Trophoblast cell (in vitro differentiated cells and primary cell): ENCODE measurements around the gene MYH15.

Experiments
- DNase-seq, 2 donors: peaks; one replicate each; pipeline ENCODE4 v3.0.0-alpha.2; 2016
- H2AFZ ChIP-seq: 2 replicates; pipeline ENCODE4 v1.6.1; 2013; ENCODE audit warnings: low read length, moderate library complexity, mild to moderate bottlenecking; ENCODE audit not compliant: insufficient read depth, poor library complexity
- H2AK5ac ChIP-seq: 2 replicates; pipeline ENCODE4 v1.6.1; 2013; ENCODE audit warnings: mild to moderate bottlenecking, low read length
- H2BK120ac ChIP-seq: 2 replicates; pipeline ENCODE4 v1.6.1; 2013; ENCODE audit warnings: low read length, mild to moderate bottlenecking, moderate library complexity; ENCODE audit not compliant: insufficient read depth, poor library complexity
- H2BK12ac ChIP-seq: 2 replicates; pipeline ENCODE4 v1.6.1; 2013; ENCODE audit warnings: mild to moderate bottlenecking, low read length, moderate library complexity
- H2BK5ac ChIP-seq: 2 replicates; pipeline ENCODE4 v1.6.1; 2013; ENCODE audit warnings: low read length, low read depth, moderate library complexity, mild to moderate bottlenecking; ENCODE audit not compliant: poor library complexity
- H3K14ac ChIP-seq: 2 replicates; pipeline ENCODE4 v1.6.1; 2013; ENCODE audit warnings: mild to moderate bottlenecking, low read length
- H3K18ac ChIP-seq: 2 replicates; pipeline ENCODE4 v1.6.1; 2013; ENCODE audit warnings: mild to moderate bottlenecking, low read length
- H3K23ac ChIP-seq: 2 replicates; pipeline ENCODE4 v1.6.1; 2013; ENCODE audit warnings: low read length
- H3K27ac ChIP-seq: 2 replicates; pipeline ENCODE4 v1.5.1; 2013; ENCODE audit warnings: low read depth, mild to moderate bottlenecking, inconsistent platforms, low read length, moderate library complexity
- H3K27me3 ChIP-seq: 2 replicates; pipeline ENCODE4 v1.6.1; 2013; ENCODE audit warnings: inconsistent platforms, mild to moderate bottlenecking, low read length, moderate library complexity; ENCODE audit not compliant: insufficient read depth
- H3K36me3 ChIP-seq, 2 experiments: 1 replicate in 1 of 2; 2 replicates in 1 of 2; pipeline ENCODE4 v1.6.1; 2013; ENCODE audit warnings: low read length in 2 of 2, mild to moderate bottlenecking in 2 of 2, moderate library complexity in 1 of 2; ENCODE audit not compliant: insufficient read depth in 2 of 2, control insufficient read depth in 1 of 2
- H3K4ac ChIP-seq: 2 replicates; pipeline ENCODE4 v1.6.1; 2013; ENCODE audit warnings: low read depth, mild to moderate bottlenecking, low read length, moderate library complexity
- H3K4me1 ChIP-seq, 2 experiments: 1 replicate in 1 of 2; 2 replicates in 1 of 2; pipeline ENCODE4 v1.6.1; 2013; ENCODE audit warnings: low read length in 2 of 2, mild to moderate bottlenecking in 2 of 2, moderate library complexity in 1 of 2; ENCODE audit not compliant: insufficient read depth in 2 of 2, control insufficient read depth in 1 of 2
- H3K4me2 ChIP-seq: 2 replicates; pipeline ENCODE4 v1.6.1; 2013; ENCODE audit warnings: inconsistent platforms, mild to moderate bottlenecking, low read length, moderate library complexity
- H3K4me3 ChIP-seq: 2 replicates; pipeline ENCODE4 v1.5.1; 2013; ENCODE audit warnings: mild to moderate bottlenecking, low read depth, low read length, inconsistent platforms
- H3K79me1 ChIP-seq: one replicate; pipeline ENCODE4 v1.6.1; 2013; ENCODE audit warnings: low read length
- H3K79me2 ChIP-seq: 2 replicates; pipeline ENCODE4 v1.6.1; 2013; ENCODE audit warnings: low read length, mild to moderate bottlenecking; ENCODE audit not compliant: control insufficient read depth, insufficient read depth, poor library complexity
- H3K9ac ChIP-seq: 2 replicates; pipeline ENCODE4 v1.6.1; 2013; ENCODE audit warnings: mild to moderate bottlenecking, low read length
- H3K9me3 ChIP-seq: 2 replicates; pipeline ENCODE4 v1.6.1; 2013; ENCODE audit warnings: low read depth, mild to moderate bottlenecking, control low read depth, inconsistent platforms, low read length; ENCODE audit not compliant: insufficient read depth
- H4K12ac ChIP-seq: 2 replicates; pipeline ENCODE4 v1.6.1; 2013; ENCODE audit warnings: low read depth, mild to moderate bottlenecking, low read length, moderate library complexity
- H4K8ac ChIP-seq: 2 replicates; pipeline ENCODE4 v1.6.1; 2013; ENCODE audit warnings: low read depth, mild to moderate bottlenecking, low read length, moderate library complexity
- H4K91ac ChIP-seq: one replicate; pipeline ENCODE4 v1.6.1; 2013; ENCODE audit warnings: low read depth, mild to moderate bottlenecking, low read length, moderate library complexity
- WGBS: extraction: QIAGEN DNeasy Blood & Tissue Kit; methylation state at CpG from one replicate; pipeline ENCODE4 v1.1.7; 2013; ENCODE audit warnings: missing lambda C conversion rate; ENCODE audit not compliant: insufficient read length, insufficient coverage; ENCODE audit errors: extremely low coverage; 5-methylcytosine and 5-hydroxymethylcytosine counted together

The MYH15 gene

DNA sequence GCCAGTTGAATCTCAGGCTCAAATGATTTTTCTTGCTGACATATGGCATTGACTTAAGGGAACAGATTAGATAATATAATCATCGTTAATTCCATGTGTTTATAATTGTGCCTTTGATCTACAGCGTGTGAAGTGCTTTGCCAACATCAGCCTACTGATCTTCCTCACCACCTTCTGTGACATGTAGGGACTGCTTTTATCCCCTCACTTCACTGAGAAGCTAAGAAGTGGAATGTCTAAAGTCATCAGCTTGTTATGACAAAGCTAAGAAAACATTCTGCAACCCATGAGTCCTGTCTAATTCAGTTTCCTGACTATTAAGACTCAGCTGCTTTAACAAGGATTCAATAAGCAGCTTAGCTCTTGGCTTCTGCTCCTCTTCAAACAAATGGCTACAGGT, 106.0 kb downstream of the MYH15 start:
- H4K12ac ChIP-seq: no peak overlapping the region
- DNase-seq: no peak
- no peak overlapping the region for H2AFZ ChIP-seq
- H3K4me3 ChIP-seq: no peak overlapping the region
- H2BK5ac ChIP-seq: no peak overlapping the region
- H3K79me1 ChIP-seq: no peaks in the 10 kb centered on the region
- H3K9ac ChIP-seq: no peak overlapping the region
- no peak overlapping the region for H3K4ac ChIP-seq
- no peak overlapping the region for H3K14ac ChIP-seq
- H2AK5ac ChIP-seq: no peak overlapping the region
- H3K27me3 ChIP-seq: no peaks in the 10 kb centered on the region
- H2BK120ac ChIP-seq: no peak overlapping the region
- no peak overlapping the region for H3K4me2 ChIP-seq
- H3K9me3 ChIP-seq: no peaks in the 10 kb centered on the region
- H3K27ac ChIP-seq: no peak overlapping the region
- no peak overlapping the region for H3K23ac ChIP-seq
- H3K4me1 ChIP-seq: no peaks in the 10 kb centered on the region
- no peak overlapping the region for H4K8ac ChIP-seq
- WGBS: no CpG with 5 or more reads among the region's 2 CpGs
- H2BK12ac ChIP-seq: no peak overlapping the region
- no peak overlapping the region for H4K91ac ChIP-seq
- no peaks in the 10 kb centered on the region for H3K79me2 ChIP-seq
- no peak overlapping the region for H3K18ac ChIP-seq
- no peaks in the 10 kb centered on the region for H3K36me3 ChIP-seq

GRCh38 chr3:108403686-108404345, 106.6 kb downstream of the MYH15 start:
- WGBS: no CpG with 5 or more reads among the region's 4 CpGs
- Histone ChIP-seq H2BK12ac (no peak overlapping the region), H3K4ac (no peak overlapping the region), H3K9me3 (no peaks in the 10 kb centered on the region), H3K4me3 (no peak overlapping the region), H3K9ac (no peak overlapping the region), H3K36me3 (no peaks in the 10 kb centered on the region), H3K23ac (no peak overlapping the region), H3K14ac (no peak overlapping the region), H3K18ac (no peak overlapping the region), H2BK5ac (no peak overlapping the region), H3K4me2 (no peak overlapping the region), H4K8ac (no peak overlapping the region), H3K27ac (no peak overlapping the region), H3K79me1 (no peaks in the 10 kb centered on the region), H4K12ac (no peak overlapping the region), H3K4me1 (no peaks in the 10 kb centered on the region), H2AK5ac (no peak overlapping the region), H3K79me2 (no peaks in the 10 kb centered on the region), H2BK120ac (no peak overlapping the region), H4K91ac (no peak overlapping the region), H2AFZ (no peak overlapping the region), H3K27me3 (no peaks in the 10 kb centered on the region)
- DNase-seq: no peak

- Histone ChIP-seq H4K12ac (no peak overlapping the region), H3K27me3 (no peaks in the 10 kb centered on the region), H3K4ac (no peak overlapping the region), H3K9ac (no peak overlapping the region), H3K14ac (no peak overlapping the region), H2BK12ac (no peak overlapping the region), H3K36me3 (no peaks in the 10 kb centered on the region), H3K18ac (no peak overlapping the region), H3K4me2 (no peak overlapping the region), H2AK5ac (no peak overlapping the region), H4K8ac (no peak overlapping the region), H3K9me3 (no peaks in the 10 kb centered on the region), H3K23ac (no peak overlapping the region), H2BK5ac (no peak overlapping the region), H2AFZ (no peak overlapping the region), H3K4me3 (no peak overlapping the region), H2BK120ac (no peak overlapping the region), H3K4me1 (no peaks in the 10 kb centered on the region), H3K79me1 (no peaks in the 10 kb centered on the region), H4K91ac (no peak overlapping the region), H3K79me2 (no peaks in the 10 kb centered on the region), H3K27ac (no peak overlapping the region)
- DNase-seq: no peak
- no CpG with 5 or more reads among the region's 1 CpG for WGBS
Observed at GRCh38 chr3:108403198-108403597, 107.2 kb downstream of the MYH15 start.

DNA sequence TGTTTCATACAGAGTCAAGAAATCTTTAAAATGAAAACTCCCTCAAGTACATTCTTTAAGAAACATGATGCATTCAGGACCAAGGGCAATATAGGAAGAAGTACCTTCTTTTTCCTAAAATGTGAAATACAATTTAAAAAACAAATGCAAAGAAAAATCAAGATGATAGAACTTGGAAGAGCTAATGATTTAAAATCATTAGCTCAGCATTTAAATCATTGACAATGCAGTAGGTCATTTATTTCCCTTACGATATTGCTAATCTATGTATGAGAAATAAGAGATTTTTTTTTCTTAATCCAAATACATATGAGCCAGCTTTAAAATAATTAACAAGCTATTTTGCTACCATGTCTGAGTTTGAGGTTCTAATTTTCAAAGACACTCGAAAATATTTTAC, 108.6 kb downstream of the MYH15 start:
- DNase-seq: no peak
- no peak overlapping the region for H2BK120ac ChIP-seq

More for the DNA sequence above, 108.6 kb downstream of the MYH15 start:
- Histone ChIP-seq H2BK12ac (no peak overlapping the region), H3K18ac (no peak overlapping the region), H3K9ac (no peak overlapping the region), H4K91ac (no peak overlapping the region), H3K9me3 (no peaks in the 10 kb centered on the region), H3K79me2 (no peaks in the 10 kb centered on the region), H3K27me3 (no peaks in the 10 kb centered on the region), H2BK5ac (no peak overlapping the region), H3K4ac (no peak overlapping the region), H4K12ac (no peak overlapping the region), H3K4me2 (no peak overlapping the region), H3K14ac (no peak overlapping the region), H2AK5ac (no peak overlapping the region), H3K4me3 (no peak overlapping the region), H4K8ac (no peak overlapping the region), H3K79me1 (no peaks in the 10 kb centered on the region), H2AFZ (no peak overlapping the region), H3K4me1 (no peaks in the 10 kb centered on the region), H3K36me3 (no peaks in the 10 kb centered on the region), H3K23ac (no peak overlapping the region), H3K27ac (no peak overlapping the region)
- WGBS: no CpG with 5 or more reads among the region's 2 CpGs
